GM19372 (cell line): ENCODE measurements around the gene MIB2.
"Not testable (repeated sequence)": the region's sequence is repeated elsewhere in the genome, so short reads cannot be mapped to it uniquely, and the experiment has no call there.

Experiments used
- ATAC-seq: cut with Tn5 transposase; IDR thresholded peaks from one replicate; pipeline ENCODE4 v1.9.1; 2021; ENCODE audit warnings: mild to moderate bottlenecking, low read depth, moderate library complexity; ENCODE audit not compliant: unreplicated experiment

MIB2 gene

GRCh38 chr1:1615256-1616044, at the start of gene MIB2:
Gene MIB2 (plus strand): TSS chr1:1615500. CDS start chr1:1623453, 7,953 bp downstream.
- peak; percentile 83 for ATAC-seq

DNA sequence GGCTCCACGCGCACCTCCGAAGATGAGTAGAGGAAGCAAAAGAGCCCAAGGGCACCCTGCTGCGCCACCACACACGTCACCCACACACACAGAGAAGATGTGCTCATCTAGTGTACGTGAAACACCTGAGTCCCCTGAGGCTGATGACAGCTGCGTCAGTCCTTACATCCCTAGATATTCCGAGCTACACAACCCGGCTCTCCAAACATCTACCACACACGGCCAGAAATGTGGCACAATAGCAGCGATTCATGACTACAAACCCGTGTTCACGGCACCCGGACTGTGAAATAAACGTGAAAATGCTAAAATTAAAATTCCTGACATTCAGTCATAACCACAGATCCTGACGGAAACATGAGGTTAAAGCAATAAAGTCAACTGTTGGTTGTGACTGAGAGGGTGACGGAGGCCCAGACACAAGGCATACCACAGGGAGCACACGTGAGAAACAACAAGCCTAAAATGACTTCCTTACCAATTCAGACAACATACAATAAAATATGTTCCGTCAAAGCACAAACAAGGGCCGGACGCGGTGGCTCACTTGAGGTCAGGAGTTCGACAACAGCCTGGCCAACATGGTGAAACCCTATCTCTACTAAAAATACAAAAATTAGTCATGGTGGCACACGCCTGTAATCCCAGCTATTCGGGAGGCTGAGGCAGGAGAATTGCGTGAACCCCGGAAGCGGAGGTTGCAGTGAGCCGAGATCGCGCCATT, 48.0 kb upstream of the MIB2 start:
- no peak for ATAC-seq

- ATAC-seq, result no peak
Observed at GRCh38 chr1:1567891-1568291, 47.4 kb upstream of the MIB2 start.

- ATAC-seq, result no peak
Observed at GRCh38 chr1:1569341-1569740, 46.0 kb upstream of the MIB2 start.

DNA sequence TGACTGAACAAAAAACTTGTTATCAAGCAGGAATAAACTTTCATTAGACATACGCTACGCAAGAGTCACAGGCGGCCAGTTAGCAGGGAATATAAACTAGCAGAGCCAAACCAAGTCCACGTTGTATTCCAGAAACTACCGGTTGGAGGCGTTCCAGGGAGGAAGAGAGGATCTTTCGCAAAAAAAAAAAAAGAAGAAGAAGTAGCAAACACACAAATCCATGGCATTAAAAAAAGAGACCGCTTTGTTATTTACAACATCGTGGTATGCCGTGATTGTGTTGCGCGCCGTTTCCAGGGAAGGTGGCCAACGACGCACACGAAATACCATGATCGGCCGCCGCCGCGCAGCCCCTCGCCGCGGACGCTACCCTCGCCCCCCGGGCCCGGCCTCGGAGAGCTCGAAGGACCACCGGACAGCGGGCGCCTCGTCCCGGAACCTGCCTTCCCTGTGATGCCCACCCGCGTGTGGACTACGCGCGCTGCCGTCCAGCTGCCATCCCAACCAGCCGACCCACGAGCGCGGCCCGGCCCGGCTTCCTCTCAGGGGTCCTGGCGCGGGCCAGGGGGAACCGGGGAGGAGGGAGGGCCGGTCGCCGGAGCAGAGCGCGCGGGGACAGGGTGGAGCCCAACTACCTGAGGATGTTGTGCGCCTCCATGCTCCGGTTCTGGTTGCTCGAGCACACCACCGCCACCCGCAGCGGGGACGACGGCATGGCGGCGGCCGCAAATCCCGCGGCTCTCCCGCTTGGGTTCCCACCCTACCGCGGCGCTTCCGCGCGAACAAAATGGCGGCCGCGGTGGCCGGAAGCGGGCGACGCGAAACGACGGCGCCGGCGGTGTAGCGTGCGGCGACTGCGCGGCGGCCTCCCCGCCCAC, 41.2 kb upstream of the MIB2 start:
- ATAC-seq, result peak; percentile 77

DNA sequence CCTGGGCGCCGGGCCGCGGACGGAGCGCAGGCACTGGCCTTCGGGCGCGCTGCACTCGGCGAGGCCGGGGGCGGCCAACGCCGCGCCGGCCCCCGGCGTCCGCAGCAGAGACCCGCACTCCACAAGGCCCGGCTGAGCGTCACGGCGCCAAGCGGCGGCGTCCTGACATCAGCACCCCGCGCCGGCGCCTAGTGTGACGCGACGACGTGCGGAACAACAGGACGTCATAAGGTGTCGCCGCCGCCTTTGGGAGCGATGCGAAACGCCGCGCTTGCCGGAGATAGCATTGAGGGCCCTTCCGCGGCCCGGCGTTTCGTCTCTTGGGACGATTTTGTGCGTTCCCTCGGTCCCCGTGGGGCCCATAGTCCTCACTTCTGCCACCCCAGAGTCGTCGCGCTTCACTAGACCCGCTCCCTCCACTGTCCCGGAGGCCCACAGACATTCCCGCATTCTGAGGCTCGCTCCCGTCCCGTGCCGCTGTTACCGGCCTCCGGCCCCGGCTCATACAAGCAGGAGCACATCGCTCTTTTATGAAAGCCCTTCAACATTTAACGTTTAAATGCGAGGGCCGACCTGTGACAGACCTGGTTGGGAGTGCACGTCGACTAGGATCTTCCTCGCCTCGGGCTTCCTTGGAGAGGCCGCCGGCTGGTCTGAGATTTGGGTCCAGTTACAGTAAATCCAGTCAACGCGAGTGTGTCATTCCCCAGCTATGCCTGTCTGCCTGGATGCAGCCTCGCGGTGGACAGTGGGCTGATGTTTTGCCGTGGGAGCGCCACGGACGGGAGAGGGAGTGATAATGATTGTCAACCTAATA, 40.4 kb upstream of the MIB2 start, which contains the start of gene SSU72:
Gene SSU72, minus strand, starts transcription at position 143 of the 817 bp plus-strand sequence. CDS start 306 bp downstream, outside the sequence.
- peak; percentile 89 for ATAC-seq

DNA sequence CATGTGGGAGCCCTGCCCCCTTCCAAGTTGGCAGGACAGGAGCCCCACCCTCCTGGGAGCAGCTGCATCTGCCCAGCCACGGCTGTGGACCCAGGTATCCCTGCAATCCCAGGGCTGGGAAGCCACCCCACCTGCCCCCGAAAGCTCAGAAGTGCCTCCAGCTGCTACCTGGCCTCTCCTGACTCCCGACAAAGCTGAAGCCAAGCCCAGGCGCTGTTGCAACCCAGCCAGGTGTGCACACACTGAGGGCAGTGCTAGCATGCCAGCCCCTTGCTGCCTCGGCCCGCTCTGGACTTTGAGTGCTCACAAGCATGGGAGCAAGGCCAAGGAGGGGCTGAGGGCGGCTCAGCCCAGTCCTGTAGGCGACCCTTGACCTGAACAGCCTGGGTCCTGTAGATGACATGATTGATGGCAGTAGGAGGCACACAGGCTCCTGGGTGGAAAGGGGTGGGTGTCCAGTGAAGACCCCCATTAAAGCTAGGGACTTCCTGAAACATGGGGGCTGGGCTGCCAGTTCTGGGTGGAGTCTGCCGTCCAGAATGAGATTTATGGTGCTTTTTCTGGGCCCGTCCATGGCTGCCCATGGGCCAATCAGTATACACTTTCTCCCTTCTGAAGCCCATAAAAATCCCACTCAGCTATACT, 37.8 kb upstream of the MIB2 start:
- ATAC-seq, result no peak

DNA sequence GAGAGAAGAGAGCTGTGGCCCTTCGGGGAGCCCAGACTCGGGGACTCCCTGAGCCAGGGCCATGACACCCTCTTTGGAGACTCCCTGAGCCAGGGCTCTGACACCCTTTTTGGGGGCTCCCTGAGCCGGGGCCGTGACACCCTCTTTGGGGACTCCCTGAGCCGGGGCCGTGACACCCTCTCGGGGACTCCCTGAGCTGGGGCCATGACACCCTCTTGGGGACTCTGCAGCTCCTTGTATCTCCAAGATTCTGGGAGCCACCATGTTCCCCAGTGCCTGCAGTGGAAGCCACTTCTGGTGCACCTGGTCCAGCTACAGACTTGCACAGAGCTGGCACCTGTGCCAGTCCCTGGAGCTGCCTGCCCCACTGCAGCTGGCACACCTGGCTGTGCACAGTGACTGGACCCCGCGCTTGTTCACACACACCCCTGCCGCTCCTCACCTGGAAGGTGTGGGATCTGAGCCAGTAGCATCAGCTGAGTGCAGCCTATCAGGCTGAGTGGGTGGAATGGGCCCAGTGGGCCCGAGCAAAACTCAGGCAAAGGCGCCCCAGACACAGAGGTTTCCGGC, 36.8 kb upstream of the MIB2 start:
- ATAC-seq, result no peak

GRCh38 chr1:1582585-1583346, 32.5 kb upstream of the MIB2 start:
- ATAC-seq, result no peak

DNA sequence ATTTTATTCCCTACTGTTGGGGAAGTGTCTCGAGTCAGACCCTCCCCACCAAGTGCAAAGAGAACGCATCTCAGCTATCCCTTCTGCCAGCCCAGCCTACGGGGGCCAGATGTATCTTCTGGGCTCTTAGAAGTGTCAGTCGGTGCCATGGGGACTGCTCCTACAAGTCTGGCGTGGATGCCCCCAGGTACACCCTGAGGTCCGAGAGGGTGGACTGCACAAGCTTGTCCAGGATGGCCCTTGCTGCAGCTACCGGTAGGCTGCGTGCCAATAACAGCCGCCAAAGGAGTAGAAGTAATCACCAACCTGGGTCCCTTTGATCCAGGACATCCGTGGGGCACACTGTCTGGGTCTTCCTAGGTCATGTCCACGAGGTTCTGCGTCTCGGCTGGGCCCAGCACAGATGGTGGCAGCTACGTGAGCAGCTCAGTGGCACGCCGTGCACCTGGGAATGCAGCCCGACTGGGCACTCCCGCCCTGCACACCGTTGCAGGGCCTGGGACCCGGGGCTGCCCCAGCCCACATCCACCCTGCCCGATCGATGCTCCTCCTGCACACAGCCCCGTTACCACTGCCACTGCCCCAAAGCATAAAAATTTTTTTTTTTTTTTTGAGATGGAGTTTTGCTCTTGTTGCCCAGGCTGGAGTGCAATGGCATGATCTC, 31.8 kb upstream of the MIB2 start:
- ATAC-seq, result no peak

DNA sequence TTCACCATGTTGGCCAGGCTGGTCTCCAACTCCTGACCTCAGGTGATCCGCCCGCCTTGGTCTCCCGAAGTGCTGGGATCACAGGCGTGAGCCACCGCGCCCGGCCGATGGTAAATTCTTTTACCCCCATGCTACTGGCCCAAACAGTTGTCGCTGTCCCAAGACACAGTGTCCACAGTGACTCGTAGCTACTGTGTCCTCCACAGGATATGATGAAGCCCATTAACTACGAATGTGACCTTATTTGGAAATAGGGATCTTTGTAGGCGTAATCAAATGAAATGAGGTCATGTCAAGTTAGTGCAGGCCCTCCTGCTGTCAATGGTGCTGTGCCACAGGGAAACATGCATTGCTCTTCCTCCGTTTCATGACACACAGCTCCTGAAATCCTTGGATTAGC, 23.8 kb upstream of the MIB2 start:
- no peak for ATAC-seq

DNA sequence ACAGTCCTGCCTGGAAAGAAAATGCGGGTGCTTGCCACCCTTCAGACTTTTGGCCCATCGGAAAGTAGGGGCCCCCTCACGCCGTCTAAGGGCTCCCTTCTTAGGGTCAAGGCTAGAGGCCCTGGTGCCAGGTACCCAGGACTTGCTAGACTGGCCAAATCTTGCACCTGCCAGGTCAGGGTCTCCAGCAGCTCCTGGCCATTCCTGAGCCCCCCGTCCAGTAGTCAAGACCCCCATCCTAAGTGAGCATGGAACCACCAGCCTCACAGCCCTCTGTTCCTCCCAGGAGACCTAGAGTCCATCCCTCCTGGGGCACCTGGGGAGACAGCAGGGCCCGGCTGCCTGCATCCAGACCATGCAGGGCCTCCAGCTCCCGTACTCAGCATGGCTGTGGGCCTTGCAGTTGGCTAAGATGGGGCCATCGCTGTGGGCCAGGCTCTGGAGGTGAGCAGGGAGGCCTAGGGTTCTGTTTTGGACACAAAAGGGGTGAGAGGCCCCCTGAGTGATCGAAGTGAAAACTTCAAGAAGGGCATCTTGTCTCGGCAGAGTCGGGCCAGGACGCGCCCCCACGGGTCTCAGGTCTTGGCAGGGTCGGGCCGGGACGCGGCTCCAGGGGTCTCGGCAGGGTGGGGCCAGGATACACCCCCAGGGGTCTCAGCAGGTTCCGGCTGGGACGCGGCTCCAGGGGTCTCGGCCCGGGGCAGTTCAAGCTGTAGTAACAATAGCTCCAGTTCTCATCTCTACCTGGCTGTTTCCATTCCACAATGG, 21.3 kb upstream of the MIB2 start:
- ATAC-seq, result no peak

GRCh38 chr1:1594602-1595260, 20.6 kb upstream of the MIB2 start:
- ATAC-seq, result no peak

DNA sequence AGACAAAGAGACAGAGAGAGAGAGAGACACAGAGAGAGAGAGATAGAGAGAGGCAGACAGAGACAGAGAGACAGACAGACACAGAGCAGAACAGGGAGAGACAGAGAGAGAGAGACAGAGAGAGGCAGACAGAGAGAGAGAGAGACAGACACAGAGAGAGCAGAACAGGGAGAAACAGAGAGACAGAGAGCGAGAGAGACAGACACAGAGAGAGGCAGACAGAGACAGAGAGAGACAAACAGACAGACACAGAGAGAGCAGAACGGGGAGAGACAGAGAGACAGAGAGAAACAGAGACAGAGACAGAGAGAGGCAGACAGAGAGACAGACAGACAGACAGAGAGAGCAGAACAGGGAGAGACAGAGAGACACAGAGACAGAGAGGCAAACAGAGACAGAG, 20.0 kb upstream of the MIB2 start:
- not testable (repeated sequence) for ATAC-seq

- ATAC-seq, result no peak
Observed at GRCh38 chr1:1596493-1597274, 18.6 kb upstream of the MIB2 start.
